DND-41 (cell line): ENCODE data around the gene NHLRC4.

ENCODE experiments used
- EZH2 ChIP-seq: IDR thresholded peaks from 3 replicates; pipeline ENCODE4 v1.6.1; 2012; ENCODE audit warnings: borderline replicate concordance, low read depth, mild to moderate bottlenecking, moderate library complexity, low read length, inconsistent platforms; ENCODE audit not compliant: severe bottlenecking
- TF ChIP-seq, protein P1 (sequence below): IDR thresholded peaks from 2 replicates; pipeline ENCODE4 v1.5.1; 2012; ENCODE audit warnings: borderline replicate concordance, low read length, moderate library complexity, mild to moderate bottlenecking; ENCODE audit not compliant: poor library complexity, severe bottlenecking; ENCODE audit errors: extremely low read depth

GRCh38 chr16:567373-568256 lies 810 bp downstream of the NHLRC4 start:
- TF ChIP-seq, protein P1, sequence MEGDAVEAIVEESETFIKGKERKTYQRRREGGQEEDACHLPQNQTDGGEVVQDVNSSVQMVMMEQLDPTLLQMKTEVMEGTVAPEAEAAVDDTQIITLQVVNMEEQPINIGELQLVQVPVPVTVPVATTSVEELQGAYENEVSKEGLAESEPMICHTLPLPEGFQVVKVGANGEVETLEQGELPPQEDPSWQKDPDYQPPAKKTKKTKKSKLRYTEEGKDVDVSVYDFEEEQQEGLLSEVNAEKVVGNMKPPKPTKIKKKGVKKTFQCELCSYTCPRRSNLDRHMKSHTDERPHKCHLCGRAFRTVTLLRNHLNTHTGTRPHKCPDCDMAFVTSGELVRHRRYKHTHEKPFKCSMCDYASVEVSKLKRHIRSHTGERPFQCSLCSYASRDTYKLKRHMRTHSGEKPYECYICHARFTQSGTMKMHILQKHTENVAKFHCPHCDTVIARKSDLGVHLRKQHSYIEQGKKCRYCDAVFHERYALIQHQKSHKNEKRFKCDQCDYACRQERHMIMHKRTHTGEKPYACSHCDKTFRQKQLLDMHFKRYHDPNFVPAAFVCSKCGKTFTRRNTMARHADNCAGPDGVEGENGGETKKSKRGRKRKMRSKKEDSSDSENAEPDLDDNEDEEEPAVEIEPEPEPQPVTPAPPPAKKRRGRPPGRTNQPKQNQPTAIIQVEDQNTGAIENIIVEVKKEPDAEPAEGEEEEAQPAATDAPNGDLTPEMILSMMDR, result no peak
- TF ChIP-seq EZH2, result no peak
